NCI-H2171 treated with DMSO at 0.1 percent for 48 hours (cell line): ENCODE data around the gene KRTAP9-7.
A peak's percentile ranks its signal among the peaks of the same experiment; 100 is the strongest.
"Not testable (repeated sequence)": the region's sequence is repeated elsewhere in the genome, so short reads cannot be mapped to it uniquely, and the experiment has no call there.

ENCODE experiments used
- DNase-seq: peaks from one replicate; lab custom pipeline; 2025; lab: John Stamatoyannopoulos, UW

KRTAP9-7 gene

GRCh38 chr17:41275648-41276190 lies at the start of gene KRTAP9-7:
TSS of gene KRTAP9-7 (plus strand) at chr17:41275698. CDS start at chr17:41275698, 0 bp downstream.
- not testable (repeated sequence) for DNase-seq

DNA sequence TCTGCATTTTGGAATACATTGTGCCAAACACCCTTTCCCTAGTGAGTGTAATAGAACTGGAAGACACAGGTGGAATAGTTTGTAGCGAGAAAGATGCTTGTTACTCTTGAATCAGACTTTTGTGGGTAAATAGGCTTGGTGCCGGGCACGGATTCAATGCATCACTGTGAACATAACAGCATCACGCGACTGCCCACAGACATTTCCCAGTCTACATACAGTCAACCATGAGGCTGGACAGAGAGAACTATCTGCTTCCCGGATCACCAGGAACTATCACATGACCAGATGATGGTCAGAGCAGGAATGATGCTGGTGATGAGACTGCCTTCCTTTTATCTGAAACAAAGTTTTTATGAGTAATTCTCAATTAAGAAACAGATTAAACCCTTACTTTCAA lies 49.4 kb upstream of the KRTAP9-7 start:
- DNase-seq: no peak

GRCh38 chr17:41226598-41227095 lies 48.9 kb upstream of the KRTAP9-7 start, which contains the start of gene KRTAP9-2:
TSS of gene KRTAP9-2 (plus strand) at chr17:41226648. CDS start at chr17:41226655, 7 bp downstream.
- DNase-seq: not testable (repeated sequence)

- DNase-seq: no peak
Measured at GRCh38 chr17:41230094-41230493, 45.4 kb upstream of the KRTAP9-7 start.

DNA sequence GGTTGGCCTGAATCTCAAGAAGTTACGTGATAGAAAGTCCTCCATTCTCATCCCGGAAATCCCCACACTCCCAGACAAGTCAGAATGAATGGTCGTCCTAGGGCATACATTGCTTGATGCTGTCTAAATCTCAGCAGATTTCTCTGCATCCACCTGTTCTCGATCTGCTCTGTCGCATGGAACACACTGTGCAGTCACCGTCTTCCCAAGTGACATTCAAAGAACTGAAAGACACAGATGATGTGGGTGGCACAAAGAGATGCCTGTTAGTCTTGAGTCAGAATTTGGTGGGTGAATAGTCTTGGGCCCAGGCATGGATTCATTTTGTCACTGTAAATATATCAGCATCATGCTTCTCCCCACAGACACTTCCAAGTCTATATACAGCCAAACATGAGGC lies 43.8 kb upstream of the KRTAP9-7 start:
- DNase-seq: no peak

DNA sequence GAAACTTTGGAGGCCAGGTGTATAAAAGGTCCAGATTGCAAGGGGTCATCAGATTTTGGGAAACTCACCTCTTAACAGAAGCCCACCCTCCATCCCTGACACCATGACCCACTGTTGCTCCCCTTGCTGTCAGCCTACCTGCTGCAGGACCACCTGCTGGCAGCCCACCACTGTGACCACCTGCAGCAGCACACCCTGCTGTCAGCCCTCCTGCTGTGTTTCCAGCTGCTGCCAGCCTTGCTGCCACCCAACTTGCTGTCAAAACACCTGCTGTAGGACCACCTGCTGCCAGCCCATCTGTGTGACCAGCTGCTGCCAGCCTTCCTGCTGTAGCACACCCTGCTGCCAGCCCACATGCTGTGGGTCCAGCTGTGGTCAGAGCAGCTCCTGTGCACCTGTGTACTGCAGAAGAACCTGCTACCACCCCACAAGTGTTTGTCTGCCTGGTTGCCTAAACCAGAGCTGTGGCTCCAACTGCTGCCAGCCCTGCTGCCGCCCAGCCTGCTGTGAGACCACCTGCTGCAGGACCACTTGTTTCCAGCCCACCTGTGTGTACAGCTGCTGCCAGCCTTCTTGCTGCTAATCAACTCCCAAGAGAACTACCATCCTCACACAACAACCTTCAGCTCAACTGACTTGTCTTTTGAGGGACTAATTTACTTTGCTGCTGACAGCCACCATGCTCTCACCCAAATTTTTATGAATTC lies 42.9 kb upstream of the KRTAP9-7 start, which contains the start of gene KRTAP9-3:
TSS of gene KRTAP9-3 (plus strand) at position 51 of the 707 bp plus-strand sequence. CDS start at position 104, 53 bp downstream.
- peak; percentile 47 for DNase-seq

- not testable (repeated sequence) for DNase-seq
Measured at GRCh38 chr17:41237116-41237515, 38.4 kb upstream of the KRTAP9-7 start.

DNA sequence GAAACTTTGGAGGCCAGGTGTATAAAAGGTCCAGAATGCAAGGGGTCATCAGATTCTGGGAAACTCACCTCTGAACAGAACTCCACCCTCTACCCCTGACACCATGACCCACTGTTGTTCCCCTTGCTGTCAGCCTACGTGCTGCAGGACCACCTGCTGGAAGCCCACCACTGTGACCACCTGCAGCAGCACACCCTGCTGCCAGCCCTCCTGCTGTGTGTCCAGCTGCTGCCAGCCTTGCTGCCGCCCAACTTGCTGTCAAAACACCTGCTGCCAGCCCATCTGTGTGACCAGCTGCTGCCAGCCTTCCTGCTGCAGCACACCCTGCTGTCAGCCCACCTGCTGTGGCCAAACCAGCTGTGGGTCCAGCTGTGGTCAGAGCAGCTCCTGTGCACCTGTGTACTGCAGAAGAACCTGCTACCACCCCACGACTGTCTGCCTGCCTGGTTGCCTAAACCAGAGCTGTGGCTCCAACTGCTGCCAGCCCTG lies 37.5 kb upstream of the KRTAP9-7 start, which contains the start of gene KRTAP9-8:
TSS of gene KRTAP9-8 (plus strand) at position 51 of the 489 bp plus-strand sequence. CDS start at position 104, 53 bp downstream.
- not testable (repeated sequence) for DNase-seq

DNA sequence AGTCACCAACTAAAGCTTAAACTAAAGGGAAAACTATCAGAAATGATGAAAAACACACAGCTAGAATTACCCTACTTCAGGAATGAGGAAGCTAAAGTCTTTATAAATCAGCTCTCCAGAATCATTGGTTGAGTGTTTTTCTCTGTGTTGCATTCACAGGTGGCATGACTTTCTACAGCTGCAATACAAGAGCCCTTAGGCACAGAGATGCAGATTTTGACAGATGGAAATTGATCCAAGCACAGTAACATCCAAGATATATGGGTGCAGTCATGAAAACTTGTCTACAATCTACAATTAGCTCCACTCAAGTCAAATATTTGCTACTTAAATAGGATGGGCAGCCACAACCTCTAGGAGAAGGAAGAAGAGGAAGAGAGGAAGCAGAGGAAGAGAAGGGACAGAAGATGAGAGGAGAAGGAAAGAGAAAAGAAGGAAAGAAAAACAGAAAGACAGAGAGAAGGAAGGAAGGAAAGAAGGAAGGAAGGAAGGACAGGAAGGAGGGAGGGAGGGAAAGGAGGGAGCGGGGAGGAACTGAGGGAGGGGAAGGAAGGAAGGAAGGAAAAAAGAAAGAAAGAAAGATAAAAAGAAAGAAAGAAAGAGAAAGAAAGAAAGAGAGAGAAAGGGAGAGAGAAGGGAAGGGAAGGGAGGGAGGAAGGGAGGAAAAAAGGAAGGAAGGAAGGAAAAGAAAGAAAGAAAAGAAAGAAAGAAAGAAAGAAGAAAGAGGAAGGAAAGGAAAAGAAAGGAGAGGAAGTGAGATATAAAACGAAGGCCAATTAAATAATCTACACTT lies 28.3 kb upstream of the KRTAP9-7 start:
- not testable (repeated sequence) for DNase-seq

- DNase-seq: peak; percentile 14
Measured at GRCh38 chr17:41249637-41250240, 25.8 kb upstream of the KRTAP9-7 start, which contains the start of gene KRTAP9-4. TSS of gene KRTAP9-4 (plus strand) at chr17:41249687. CDS start at chr17:41249721, 34 bp downstream.

DNA sequence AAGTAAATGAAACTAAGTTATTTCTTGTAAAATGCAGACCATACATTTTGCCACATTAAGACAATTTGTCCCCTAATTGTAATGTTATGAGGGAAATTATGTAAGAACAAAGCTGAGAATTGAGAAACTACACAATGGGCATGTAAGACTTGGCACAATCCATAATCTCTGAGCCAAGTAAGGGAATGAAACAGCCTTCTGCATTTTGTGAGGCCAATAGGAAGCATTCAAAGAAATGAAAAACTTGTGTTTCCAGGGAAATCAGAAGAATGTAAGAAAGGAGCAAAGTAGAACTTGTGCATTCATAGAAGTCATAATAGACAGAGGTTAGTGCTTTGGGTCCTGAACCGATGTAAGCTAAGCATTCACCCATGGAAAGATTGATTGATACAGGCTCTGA lies 24.2 kb upstream of the KRTAP9-7 start:
- DNase-seq: no peak

- no peak for DNase-seq
Measured at GRCh38 chr17:41254861-41255260, 20.6 kb upstream of the KRTAP9-7 start.

DNA sequence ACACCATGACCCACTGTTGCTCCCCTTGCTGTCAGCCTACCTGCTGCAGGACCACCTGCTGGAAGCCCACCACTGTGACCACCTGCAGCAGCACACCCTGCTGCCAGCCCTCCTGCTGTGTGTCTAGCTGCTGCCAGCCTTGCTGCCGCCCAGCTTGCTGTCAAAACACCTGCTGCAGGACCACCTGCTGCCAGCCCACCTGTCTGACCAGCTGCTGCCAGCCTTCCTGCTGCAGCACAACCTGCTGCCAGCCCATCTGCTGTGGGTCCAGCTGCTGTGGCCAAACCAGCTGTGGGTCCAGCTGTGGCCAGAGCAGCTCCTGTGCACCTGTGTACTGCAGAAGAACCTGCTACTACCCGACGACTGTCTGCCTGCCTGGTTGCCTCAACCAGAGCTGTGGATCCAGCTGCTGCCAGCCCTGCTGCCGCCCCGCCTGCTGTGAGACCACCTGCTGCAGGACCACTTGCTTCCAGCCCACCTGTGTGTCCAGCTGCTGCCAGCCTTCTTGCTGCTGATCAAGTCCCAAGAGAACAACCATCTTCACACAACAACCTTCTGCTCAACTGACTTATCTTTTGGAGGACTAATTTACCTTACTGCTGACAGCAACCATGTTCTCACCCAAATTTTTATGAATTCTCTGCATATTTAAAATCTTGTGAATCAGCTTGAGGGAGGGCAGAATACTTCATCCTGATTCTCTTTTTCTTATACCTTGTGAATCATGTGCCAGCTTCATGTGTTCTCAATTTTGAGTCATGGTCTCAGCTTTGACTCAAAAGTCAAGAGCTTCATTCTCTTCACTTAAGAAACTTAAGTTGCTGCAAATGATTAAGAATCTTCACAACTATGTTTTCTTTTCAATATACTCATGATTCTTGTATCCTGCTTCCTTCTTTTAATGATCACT lies 19.9 kb upstream of the KRTAP9-7 start, which contains the start of gene KRTAP9-9:
TSS of gene KRTAP9-9 (plus strand) at position 4 of the 910 bp plus-strand sequence.
- DNase-seq: not testable (repeated sequence)

DNA sequence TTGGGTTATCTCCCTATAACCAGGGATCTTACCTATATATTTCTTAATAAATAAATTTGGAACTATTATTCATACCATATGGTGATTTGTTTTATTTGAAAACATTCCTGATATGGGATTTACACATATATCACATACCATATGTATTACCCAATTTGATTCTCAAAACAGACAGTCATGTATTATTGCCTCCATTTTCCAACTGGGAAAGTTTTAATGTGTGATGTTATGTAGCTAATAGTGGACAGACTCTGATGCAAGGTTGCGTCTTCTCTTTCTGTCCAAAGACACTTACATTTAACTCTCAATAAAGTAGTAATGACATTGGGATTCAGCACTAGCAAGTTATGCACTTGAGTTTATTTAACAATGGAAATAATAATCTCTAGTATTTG lies 19.2 kb upstream of the KRTAP9-7 start:
- no peak for DNase-seq

- DNase-seq: no peak
Measured at GRCh38 chr17:41258406-41258805, 17.1 kb upstream of the KRTAP9-7 start.

GRCh38 chr17:41263212-41263611 lies 12.3 kb upstream of the KRTAP9-7 start:
- DNase-seq: no peak

- no peak for DNase-seq
Measured at GRCh38 chr17:41264599-41264998, 10.9 kb upstream of the KRTAP9-7 start.

GRCh38 chr17:41265078-41265477 lies 10.4 kb upstream of the KRTAP9-7 start, which contains the start of gene KRTAP9-6:
TSS of gene KRTAP9-6 (plus strand) at chr17:41265378. CDS start at chr17:41265378, 0 bp downstream.
- DNase-seq: no peak

GRCh38 chr17:41267711-41268110 lies 7.8 kb upstream of the KRTAP9-7 start:
- no peak for DNase-seq

DNA sequence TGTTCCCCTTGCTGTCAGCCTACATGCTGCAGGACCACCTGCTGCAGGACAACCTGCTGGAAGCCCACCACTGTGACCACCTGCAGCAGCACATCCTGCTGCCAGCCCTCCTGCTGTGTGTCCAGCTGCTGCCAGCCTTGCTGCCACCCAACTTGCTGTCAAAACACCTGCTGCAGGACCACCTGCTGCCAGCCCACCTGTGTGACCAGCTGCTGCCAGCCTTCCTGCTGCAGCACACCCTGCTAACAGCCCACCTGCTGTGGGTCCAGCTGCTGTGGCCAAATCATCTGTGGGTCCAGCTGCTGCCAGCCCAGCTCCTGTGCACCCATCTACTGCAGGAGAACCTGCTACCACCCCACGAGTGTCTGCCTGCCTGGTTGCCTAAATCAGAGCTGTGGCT lies 4.2 kb upstream of the KRTAP9-7 start:
- DNase-seq: not testable (repeated sequence)
